Tibial artery (tissue), 4 donors: ENCODE results near the gene PIP5K1C.
A peak's percentile ranks its signal among the peaks of the same experiment; 100 is the strongest.

ENCODE experiments used
- DNase-seq, 2 donors: peaks; one replicate each; pipeline ENCODE4 v3.0.0-alpha.2; 2019
- H3K27ac ChIP-seq, 2 donors: fragments of 200-600 bp; sonication (generic) in 1 of 2; 1 replicate in 1 of 2; 2 replicates in 1 of 2; pipeline ENCODE4 v1.5.1; 2018 to 2019; ENCODE audit warnings: mild to moderate bottlenecking in 1 of 2
- H3K27me3 ChIP-seq, 2 donors: fragments of 200-600 bp; sonication (generic) in 1 of 2; one replicate each; pipeline versions ENCODE4 v1.5.1 to v1.6.0; 2016 to 2019
- H3K36me3 ChIP-seq, 3 donors: fragments of 200-600 bp; sonication (generic) in 2 of 3; one replicate each; pipeline ENCODE4 v1.5.1; 2016 to 2019; ENCODE audit warnings: mild to moderate bottlenecking in 2 of 3
- H3K4me1 ChIP-seq, 4 donors: fragments of 200-600 bp; sonication (generic) in 2 of 4; 1 replicate in 3 of 4; 2 replicates in 1 of 4; pipeline ENCODE4 v1.5.1; 2016 to 2019
- H3K4me3 ChIP-seq, 2 donors: fragments of 200-600 bp; sonication (generic) in 1 of 2; 1 replicate in 1 of 2; 2 replicates in 1 of 2; pipeline ENCODE4 v1.5.1; 2018 to 2019; ENCODE audit warnings: mild to moderate bottlenecking in 2 of 2
- H3K9me3 ChIP-seq, 3 donors: fragments of 200-600 bp; sonication (generic) in 1 of 3; one replicate each; pipeline ENCODE4 v1.5.1; 2016 to 2019
- CTCF ChIP-seq, 2 experiments: fragments of 200-600 bp in 1 of 2; fragments of 450-650 bp in 1 of 2; IDR thresholded peaks; one replicate each; pipeline ENCODE4 v1.5.1; 2017 to 2019; ENCODE audit warnings: antibody characterized with exemption in 2 of 2, mild to moderate bottlenecking in 1 of 2, moderate library complexity in 1 of 2
- intact Hi-C: fragments of 100-400 bp; cut with DNase I; formaldehyde crosslinking; loops from one replicate; pipeline ENCODE4 v1.15.0; 2023; ENCODE audit warnings: low total_unique reads

PIP5K1C gene

GRCh38 chr19:3698386-3698950, 1.8 kb downstream of the PIP5K1C start:
- Histone ChIP-seq H3K27me3 (no peaks in the 10 kb centered on the region), H3K36me3 (peaks cover 0 to 18% (median 5%) of the 10 kb centered on the region in 3 donors), H3K9me3 (no peaks in the 10 kb centered on the region), H3K4me3 (peak overlapping the region; percentile 79 to 98), H3K27ac (peak overlapping the region; percentile 86 to 87), H3K4me1 (peaks cover 0 to 54% (median 34%) of the 10 kb centered on the region in 4 donors)
- no peak for TF ChIP-seq CTCF (IDR thresholded peaks at IDR 0.05)
- no peak for DNase-seq
- intact Hi-C loops, result no loop called here

- Histone ChIP-seq H3K4me1 (peaks cover 0 to 61% (median 41%) of the 10 kb centered on the region in 4 donors), H3K27ac (peak overlapping the region; percentile 86 to 87)
Observed at GRCh38 chr19:3697671-3698385, 2.4 kb downstream of the PIP5K1C start.

GRCh38 chr19:3697094-3697493, 3.2 kb downstream of the PIP5K1C start:
- no peaks in the 10 kb centered on the region for H3K9me3 ChIP-seq
- TF ChIP-seq CTCF (IDR thresholded peaks at IDR 0.05), result no peak
- peaks cover 0 to 68% (median 48%) of the 10 kb centered on the region in 4 donors for H3K4me1 ChIP-seq
- intact Hi-C loops, result no loop called here
- H3K27ac ChIP-seq, result peak overlapping the region; percentile 86 to 87
- H3K36me3 ChIP-seq, result peaks cover 0 to 18% (median 5%) of the 10 kb centered on the region in 3 donors
- H3K27me3 ChIP-seq, result no peaks in the 10 kb centered on the region
- no peak overlapping the region for H3K4me3 ChIP-seq
- DNase-seq, result no peak

More at GRCh38 chr19:3697671-3698385, 2.4 kb downstream of the PIP5K1C start:
- H3K36me3 ChIP-seq, result peaks cover 0 to 18% (median 5%) of the 10 kb centered on the region in 3 donors
- intact Hi-C loops, result no loop called here
- H3K9me3 ChIP-seq, result no peaks in the 10 kb centered on the region
- H3K27me3 ChIP-seq, result no peaks in the 10 kb centered on the region
- no peak for DNase-seq
- TF ChIP-seq CTCF (IDR thresholded peaks at IDR 0.05), result no peak
- H3K4me3 ChIP-seq, result peak overlapping the region; percentile 79 to 98

GRCh38 chr19:3696660-3696995, 3.6 kb downstream of the PIP5K1C start:
- H3K27me3 ChIP-seq, result no peaks in the 10 kb centered on the region
- H3K4me3 ChIP-seq, result no peak overlapping the region
- peaks cover 0 to 71% (median 49%) of the 10 kb centered on the region in 4 donors for H3K4me1 ChIP-seq
- H3K36me3 ChIP-seq, result peaks cover 0 to 18% (median 5%) of the 10 kb centered on the region in 3 donors
- DNase-seq, result no peak
- peak overlapping the region; percentile 86 to 87 for H3K27ac ChIP-seq
- H3K9me3 ChIP-seq, result no peaks in the 10 kb centered on the region
- no peak for TF ChIP-seq CTCF (IDR thresholded peaks at IDR 0.05)
- intact Hi-C loops, result no loop called here

- TF ChIP-seq CTCF (IDR thresholded peaks at IDR 0.05), result no peak
- Histone ChIP-seq H3K4me1 (peaks cover 0 to 71% (median 49%) of the 10 kb centered on the region in 4 donors), H3K4me3 (no peak overlapping the region), H3K36me3 (peaks cover under 1 to 19% (median 5%) of the 10 kb centered on the region in 3 donors), H3K27me3 (no peaks in the 10 kb centered on the region), H3K27ac (peak overlapping the region; percentile 28 to 87), H3K9me3 (no peaks in the 10 kb centered on the region)
- intact Hi-C loops, result no loop called here
- DNase-seq, result no peak
Observed at GRCh38 chr19:3695986-3696659, 4.1 kb downstream of the PIP5K1C start.
